Measurements from ENCODE around the gene OTOG.
A peak's percentile ranks its signal among the peaks of the same experiment; 100 is the strongest.

Gene OTOG

GRCh38 chr11:17633987-17634775 is 87.1 kb downstream of the OTOG start:
- no peak for DNase-seq (ENCODE audit: low spot score)

GRCh38 chr11:17634776-17635550 is 87.9 kb downstream of the OTOG start:
- DNase-seq (ENCODE audit: low spot score): no peak

- no peak for DNase-seq (ENCODE audit: low spot score)
These were observed 88.5 kb downstream of the OTOG start for GRCh38 chr11:17635551-17635938.

- DNase-seq (ENCODE audit: low spot score): no peak
These were observed 89.7 kb downstream of the OTOG start for GRCh38 chr11:17636721-17637120.

GRCh38 chr11:17637901-17638300 is 90.8 kb downstream of the OTOG start:
- no peak for DNase-seq (ENCODE audit: low spot score)

- no peak for DNase-seq (ENCODE audit: low spot score)
These were observed 91.3 kb downstream of the OTOG start for GRCh38 chr11:17638311-17638710.

- no peak for DNase-seq (ENCODE audit: low spot score)
These were observed 92.0 kb downstream of the OTOG start for GRCh38 chr11:17639091-17639490.

- DNase-seq (ENCODE audit: low spot score): no peak
These were observed 92.7 kb downstream of the OTOG start for GRCh38 chr11:17639781-17640180.

GRCh38 chr11:17640493-17641164 is 93.6 kb downstream of the OTOG start:
- no peak for DNase-seq (ENCODE audit: low spot score)

- no peak for DNase-seq (ENCODE audit: low spot score)
These were observed 94.8 kb downstream of the OTOG start for GRCh38 chr11:17641792-17642350.

GRCh38 chr11:17642370-17642769 is 95.3 kb downstream of the OTOG start:
- DNase-seq (ENCODE audit: low spot score): no peak

- no peak for DNase-seq (ENCODE audit: low spot score)
These were observed 95.9 kb downstream of the OTOG start for GRCh38 chr11:17642980-17643379.

GRCh38 chr11:17643506-17644405 is 96.7 kb downstream of the OTOG start:
- DNase-seq (ENCODE audit: low spot score): no peak

GRCh38 chr11:17645190-17645970 is 98.3 kb downstream of the OTOG start:
- DNase-seq (ENCODE audit: low spot score): no peak

GRCh38 chr11:17646451-17647145 is 99.5 kb downstream of the OTOG start:
- no peak for DNase-seq (ENCODE audit: low spot score)

- no peak for DNase-seq (ENCODE audit: low spot score)
These were observed 101.5 kb downstream of the OTOG start for GRCh38 chr11:17648528-17648927.

GRCh38 chr11:17649261-17649660 is 102.2 kb downstream of the OTOG start:
- no peak for DNase-seq (ENCODE audit: low spot score)

- DNase-seq (ENCODE audit: low spot score): no peak
These were observed 102.6 kb downstream of the OTOG start for GRCh38 chr11:17649696-17650095.

- DNase-seq (ENCODE audit: low spot score): peak; percentile 96
These were observed 103.3 kb downstream of the OTOG start for GRCh38 chr11:17650127-17650911.
